Measurements from ENCODE around the gene ACTN4. TPM values are rescaled to one million over a fixed set of nuclear protein-coding genes. Genes with fewer than 3 reads are reported as not detected.

ACTN4 gene
- total and polyA plus RNA-seq, 2 donors (not counting 1 experiment from before 2014, with no cell fraction given), result 127 to 683 TPM

DNA sequence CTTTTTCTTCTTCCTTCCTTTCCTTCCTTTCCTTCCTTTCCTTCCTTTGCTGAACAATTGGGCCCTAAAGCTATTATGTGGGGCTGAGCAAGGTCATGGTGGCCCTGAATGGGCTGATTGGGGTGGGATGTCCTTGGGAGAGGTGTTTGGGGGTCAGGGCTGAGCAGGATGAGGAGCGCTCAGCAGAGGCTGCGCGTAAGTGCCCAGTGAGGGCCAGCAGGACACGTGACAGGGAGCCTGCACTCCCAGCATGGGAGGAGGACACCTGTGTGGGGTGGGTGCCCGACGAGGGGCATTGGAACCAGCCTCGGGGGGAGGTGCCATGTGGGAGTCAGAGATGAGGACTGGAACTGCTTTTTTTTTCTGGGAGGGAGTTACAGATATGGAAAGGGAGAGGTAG is 131.3 kb downstream of the ACTN4 start:
- no peak for DNase-seq (ENCODE audit: low read depth in 2 of 2)
- TF ChIP-seq, protein P1, sequence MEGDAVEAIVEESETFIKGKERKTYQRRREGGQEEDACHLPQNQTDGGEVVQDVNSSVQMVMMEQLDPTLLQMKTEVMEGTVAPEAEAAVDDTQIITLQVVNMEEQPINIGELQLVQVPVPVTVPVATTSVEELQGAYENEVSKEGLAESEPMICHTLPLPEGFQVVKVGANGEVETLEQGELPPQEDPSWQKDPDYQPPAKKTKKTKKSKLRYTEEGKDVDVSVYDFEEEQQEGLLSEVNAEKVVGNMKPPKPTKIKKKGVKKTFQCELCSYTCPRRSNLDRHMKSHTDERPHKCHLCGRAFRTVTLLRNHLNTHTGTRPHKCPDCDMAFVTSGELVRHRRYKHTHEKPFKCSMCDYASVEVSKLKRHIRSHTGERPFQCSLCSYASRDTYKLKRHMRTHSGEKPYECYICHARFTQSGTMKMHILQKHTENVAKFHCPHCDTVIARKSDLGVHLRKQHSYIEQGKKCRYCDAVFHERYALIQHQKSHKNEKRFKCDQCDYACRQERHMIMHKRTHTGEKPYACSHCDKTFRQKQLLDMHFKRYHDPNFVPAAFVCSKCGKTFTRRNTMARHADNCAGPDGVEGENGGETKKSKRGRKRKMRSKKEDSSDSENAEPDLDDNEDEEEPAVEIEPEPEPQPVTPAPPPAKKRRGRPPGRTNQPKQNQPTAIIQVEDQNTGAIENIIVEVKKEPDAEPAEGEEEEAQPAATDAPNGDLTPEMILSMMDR (conservative IDR thresholded peaks at IDR 0.05 in 1 of 2, IDR thresholded peaks at IDR 0.05 in 1 of 2; ENCODE audit: low read depth in 1 of 2, low read length in 2 of 2), result no peak
- TF ChIP-seq EZH2 (IDR thresholded peaks at IDR 0.05; ENCODE audit: low read length, missing control alignments), result no peak
- no peaks in the 10 kb centered on the region for H4K20me1 ChIP-seq (ENCODE audit: control insufficient read depth, extremely low read depth, insufficient read depth, low read length)
- H2AFZ ChIP-seq (ENCODE audit: low read length), result no peak overlapping the region
- H3K4me2 ChIP-seq (ENCODE audit: extremely low read depth, insufficient read depth, low read length), result no peak overlapping the region
- H3K9ac ChIP-seq (ENCODE audit: insufficient read depth, low read length), result no peak overlapping the region
- H3K4me1 ChIP-seq (ENCODE audit: control insufficient read depth, extremely low read depth, insufficient read depth, low read length), result no peaks in the 10 kb centered on the region
- H3K27me3 ChIP-seq (ENCODE audit: control insufficient read depth, insufficient read depth, low read length), result no peaks in the 10 kb centered on the region
- no peak overlapping the region for H3K27ac ChIP-seq (ENCODE audit: insufficient read depth, low read length)
- H3K9me3 ChIP-seq (ENCODE audit: control insufficient read depth, insufficient read depth, low read depth, low read length), result no peaks in the 10 kb centered on the region
- no peaks in the 10 kb centered on the region for H3K79me2 ChIP-seq (ENCODE audit: control insufficient read depth, insufficient read depth, low read length)
- H3K36me3 ChIP-seq (ENCODE audit: control insufficient read depth, insufficient read depth, low read length), result no peaks in the 10 kb centered on the region
- no peak overlapping the region for H3K4me3 ChIP-seq (replicated peaks in 1 of 4; ENCODE audit: control extremely low read depth in 1 of 4, insufficient read depth in 1 of 4, low read depth in 3 of 4, low read length in 4 of 4)

- TF ChIP-seq, protein P1 (conservative IDR thresholded peaks at IDR 0.05 in 1 of 2, IDR thresholded peaks at IDR 0.05 in 1 of 2; ENCODE audit: low read depth in 1 of 2, low read length in 2 of 2), result no peak
- no peak for TF ChIP-seq EZH2 (IDR thresholded peaks at IDR 0.05; ENCODE audit: low read length, missing control alignments)
Observed at GRCh38 chr19:38780443-38780842, 133.0 kb downstream of the ACTN4 start.

DNA sequence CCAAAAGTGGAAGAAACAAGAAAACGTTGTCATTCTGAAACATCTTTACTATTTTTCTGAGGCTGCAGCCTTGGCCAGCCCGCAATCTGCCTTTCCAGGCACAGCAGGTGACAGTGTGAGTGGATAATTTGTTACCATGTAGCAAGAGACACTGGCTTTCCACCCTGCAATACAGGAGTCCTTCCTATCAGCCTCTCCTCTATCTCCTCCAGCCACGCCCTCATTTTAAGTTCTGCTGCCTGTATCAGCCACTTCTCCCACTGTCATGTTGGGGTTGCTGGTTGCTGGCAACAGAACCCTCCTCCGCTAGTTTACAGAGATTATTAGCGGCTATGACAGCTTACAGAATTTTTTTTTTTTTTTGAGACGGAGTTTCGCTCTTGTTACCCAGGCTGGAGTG is 133.6 kb downstream of the ACTN4 start:
- no peak for DNase-seq (ENCODE audit: low read depth in 2 of 2)
- no peaks in the 10 kb centered on the region for H3K79me2 ChIP-seq (ENCODE audit: control insufficient read depth, insufficient read depth, low read length)
- no peak overlapping the region for H3K4me3 ChIP-seq (replicated peaks in 1 of 4; ENCODE audit: control extremely low read depth in 1 of 4, insufficient read depth in 1 of 4, low read depth in 3 of 4, low read length in 4 of 4)
- H3K27ac ChIP-seq (ENCODE audit: insufficient read depth, low read length), result no peak overlapping the region
- H3K36me3 ChIP-seq (ENCODE audit: control insufficient read depth, insufficient read depth, low read length), result no peaks in the 10 kb centered on the region
- no peak overlapping the region for H3K4me2 ChIP-seq (ENCODE audit: extremely low read depth, insufficient read depth, low read length)
- no peaks in the 10 kb centered on the region for H3K4me1 ChIP-seq (ENCODE audit: control insufficient read depth, extremely low read depth, insufficient read depth, low read length)
- H3K9ac ChIP-seq (ENCODE audit: insufficient read depth, low read length), result no peak overlapping the region
- no peak overlapping the region for H2AFZ ChIP-seq (ENCODE audit: low read length)
- no peak for TF ChIP-seq EZH2 (IDR thresholded peaks at IDR 0.05; ENCODE audit: low read length, missing control alignments)
- TF ChIP-seq, protein P1 (conservative IDR thresholded peaks at IDR 0.05 in 1 of 2, IDR thresholded peaks at IDR 0.05 in 1 of 2; ENCODE audit: low read depth in 1 of 2, low read length in 2 of 2), result no peak
- H3K27me3 ChIP-seq (ENCODE audit: control insufficient read depth, insufficient read depth, low read length), result no peaks in the 10 kb centered on the region
- no peaks in the 10 kb centered on the region for H3K9me3 ChIP-seq (ENCODE audit: control insufficient read depth, insufficient read depth, low read depth, low read length)
- no peaks in the 10 kb centered on the region for H4K20me1 ChIP-seq (ENCODE audit: control insufficient read depth, extremely low read depth, insufficient read depth, low read length)

More at GRCh38 chr19:38780443-38780842, 133.0 kb downstream of the ACTN4 start:
- Histone ChIP-seq H2AFZ (ENCODE audit: low read length) (no peak overlapping the region), H3K27ac (ENCODE audit: insufficient read depth, low read length) (no peak overlapping the region), H3K4me2 (ENCODE audit: extremely low read depth, insufficient read depth, low read length) (no peak overlapping the region), H4K20me1 (ENCODE audit: control insufficient read depth, extremely low read depth, insufficient read depth, low read length) (no peaks in the 10 kb centered on the region), H3K36me3 (ENCODE audit: control insufficient read depth, insufficient read depth, low read length) (no peaks in the 10 kb centered on the region), H3K9me3 (ENCODE audit: control insufficient read depth, insufficient read depth, low read depth, low read length) (no peaks in the 10 kb centered on the region), H3K79me2 (ENCODE audit: control insufficient read depth, insufficient read depth, low read length) (no peaks in the 10 kb centered on the region), H3K9ac (ENCODE audit: insufficient read depth, low read length) (no peak overlapping the region), H3K4me1 (ENCODE audit: control insufficient read depth, extremely low read depth, insufficient read depth, low read length) (no peaks in the 10 kb centered on the region), H3K4me3 (replicated peaks in 1 of 4; ENCODE audit: control extremely low read depth in 1 of 4, insufficient read depth in 1 of 4, low read depth in 3 of 4, low read length in 4 of 4) (no peak overlapping the region), H3K27me3 (ENCODE audit: control insufficient read depth, insufficient read depth, low read length) (no peaks in the 10 kb centered on the region)
- DNase-seq (ENCODE audit: low read depth in 2 of 2), result no peak

Other genes with a start within 250 kb of the ACTN4 start
- 8.5 and 10.6 TPM in 2 replicates for gene FAM98C, start 244.6 kb upstream of the ACTN4 start, total RNA-seq
- gene FAM98C, start 244.6 kb upstream of the ACTN4 start, polyA plus RNA-seq, result 4.5 and 4.9 TPM in 2 replicates
- gene RASGRP4, start 221.4 kb upstream of the ACTN4 start, total RNA-seq, result not detected in 2 replicates
- not detected in 2 replicates for gene RASGRP4, start 221.4 kb upstream of the ACTN4 start, polyA plus RNA-seq
- gene RYR1, start 214.0 kb upstream of the ACTN4 start, total RNA-seq, result under 0.01 and 0.26 TPM in 2 replicates
- under 0.01 and 0.09 TPM in 2 replicates for gene RYR1, start 214.0 kb upstream of the ACTN4 start, polyA plus RNA-seq
- gene MAP4K1, start 29.7 kb upstream of the ACTN4 start, total RNA-seq, result under 0.01 and 0.17 TPM in 2 replicates
- gene MAP4K1, start 29.7 kb upstream of the ACTN4 start, polyA plus RNA-seq, result 0.09 and 0.12 TPM in 2 replicates
- 198 and 334 TPM in 2 replicates for gene EIF3K, start 28.5 kb upstream of the ACTN4 start, total RNA-seq
- gene EIF3K, start 28.5 kb upstream of the ACTN4 start, polyA plus RNA-seq, result 171 and 280 TPM in 2 replicates
- 0.26 and 0.50 TPM in 2 replicates for gene CAPN12, start 96.8 kb downstream of the ACTN4 start, total RNA-seq
- gene CAPN12, start 96.8 kb downstream of the ACTN4 start, polyA plus RNA-seq, result 0.07 and 0.20 TPM in 2 replicates
- not detected in 2 replicates for gene LGALS7, start 125.9 kb downstream of the ACTN4 start, total RNA-seq
- not detected in 2 replicates for gene LGALS7, start 125.9 kb downstream of the ACTN4 start, polyA plus RNA-seq
- not detected in 2 replicates for gene LGALS7B, start 141.6 kb downstream of the ACTN4 start, total RNA-seq
- 0.28 TPM in 1 of 2 replicates, not detected in the other for gene LGALS7B, start 141.6 kb downstream of the ACTN4 start, polyA plus RNA-seq
- gene LGALS4, start 165.3 kb downstream of the ACTN4 start, total RNA-seq, result not detected in 2 replicates
- gene LGALS4, start 165.3 kb downstream of the ACTN4 start, polyA plus RNA-seq, result not detected in 2 replicates
- gene ECH1, start 184.1 kb downstream of the ACTN4 start, total RNA-seq, result 41.1 and 46.4 TPM in 2 replicates
- gene ECH1, start 184.1 kb downstream of the ACTN4 start, polyA plus RNA-seq, result 37.8 and 40.0 TPM in 2 replicates
- 144 and 184 TPM in 2 replicates for gene HNRNPL, start 202.3 kb downstream of the ACTN4 start, total RNA-seq
- gene HNRNPL, start 202.3 kb downstream of the ACTN4 start, polyA plus RNA-seq, result 189 and 275 TPM in 2 replicates
- gene RINL, start 230.6 kb downstream of the ACTN4 start, total RNA-seq, result 2.6 and 3.5 TPM in 2 replicates
- 0.59 and 0.86 TPM in 2 replicates for gene RINL, start 230.6 kb downstream of the ACTN4 start, polyA plus RNA-seq

Data from fibroblast of lung (primary cell).